Gastroesophageal sphincter (tissue), 4 donors: ENCODE data around the gene PHEX. TPM values are rescaled to one million over a fixed set of nuclear protein-coding genes. Genes with fewer than 3 reads are reported as not detected.

ENCODE experiments used
- ATAC-seq: fragments of 150-250 bp; one replicate; pipeline ENCODE4 v1.9.1; 2016; ENCODE audit warnings: mild to moderate bottlenecking, moderate library complexity
- H3K27ac ChIP-seq, 4 donors: fragments of 200-600 bp; sonication (generic) in 3 of 4; 1 replicate in 3 of 4; 2 replicates in 1 of 4; pipeline ENCODE4 v1.5.1; 2016 to 2019
- H3K27me3 ChIP-seq: fragments of 200-600 bp; sonication (generic); one replicate; pipeline ENCODE4 v1.5.1; 2019
- H3K36me3 ChIP-seq, 2 donors: fragments of 200-600 bp; sonication (generic); one replicate each; pipeline ENCODE4 v1.5.1; 2019; ENCODE audit warnings: control low read depth in 1 of 2
- H3K4me1 ChIP-seq, 3 donors: fragments of 200-600 bp; sonication (generic); 1 replicate in 2 of 3; 2 replicates in 1 of 3; pipeline ENCODE4 v1.5.1; 2016 to 2019; ENCODE audit warnings: control low read depth in 2 of 3
- H3K4me3 ChIP-seq, 2 donors: fragments of 200-600 bp; sonication (generic); one replicate each; pipeline ENCODE4 v1.5.1; 2019; ENCODE audit warnings: mild to moderate bottlenecking in 1 of 2, moderate library complexity in 1 of 2
- H3K9me3 ChIP-seq, 3 donors: fragments of 200-600 bp; sonication (generic); one replicate each; pipeline ENCODE4 v1.5.1; 2017 to 2019; ENCODE audit warnings: control low read depth in 2 of 3
- EP300 ChIP-seq: sonication (generic); formaldehyde crosslinking; IDR thresholded peaks from one replicate; pipeline ENCODE4 v1.6.1; 2017; ENCODE audit warnings: antibody characterized with exemption, mild to moderate bottlenecking
- POLR2A ChIP-seq, 2 donors: fragments of 450-650 bp; IDR thresholded peaks; one replicate each; pipeline ENCODE4 v1.6.1; 2017; ENCODE audit warnings: antibody characterized with exemption in 2 of 2, mild to moderate bottlenecking in 2 of 2, moderate library complexity in 1 of 2
- POLR2AphosphoS5 ChIP-seq: sonication (generic); formaldehyde crosslinking; IDR thresholded peaks from one replicate; pipeline ENCODE4 v1.6.1; 2017; ENCODE audit warnings: antibody characterized with exemption
- WGBS, 2 donors: methylation state at CpG; one replicate each; pipeline ENCODE4 v1.1.5; 2018; ENCODE audit warnings: low coverage in 1 of 2; 5-methylcytosine and 5-hydroxymethylcytosine counted together
- total RNA-seq, 4 donors: library from RNA; depleted of rRNA; stranded (reverse); fragments of >200 nt; gene quantifications; one replicate each; pipeline ENCODE4 v1.1.0, GENCODE V29; 2016
- TF ChIP-seq, protein P1 (sequence below), 4 experiments: fragments of 200-600 bp in 2 of 4; fragments of 450-650 bp in 2 of 4; sonication (generic) in 1 of 4; IDR thresholded peaks; one replicate each; pipeline ENCODE4 v1.5.1; 2017 to 2019; ENCODE audit warnings: antibody characterized with exemption in 4 of 4, mild to moderate bottlenecking in 2 of 4, moderate library complexity in 2 of 4

Gene PHEX
- total RNA-seq, 4 donors from 2014 or later: 0.40 to 1.1 (median 0.67) TPM

- Histone ChIP-seq H3K4me3 (no peak overlapping the region), H3K27ac (no peak overlapping the region), H3K36me3 (no peaks in the 10 kb centered on the region), H3K27me3 (no peaks in the 10 kb centered on the region), H3K4me1 (no peaks in the 10 kb centered on the region), H3K9me3 (no peaks in the 10 kb centered on the region)
- WGBS, 2 donors: 73 to 94% methylated on average over 2 of the region's 2 CpGs
- no peak for ATAC-seq
- no peak for TF ChIP-seq EP300
Observed at GRCh38 chrX:22186165-22186564, 154.0 kb downstream of the PHEX start.

GRCh38 chrX:22192419-22193060 is 160.4 kb downstream of the PHEX start:
- Histone ChIP-seq H3K27ac (no peak overlapping the region), H3K4me3 (no peak overlapping the region), H3K27me3 (no peaks in the 10 kb centered on the region), H3K4me1 (no peaks in the 10 kb centered on the region), H3K9me3 (no peaks in the 10 kb centered on the region), H3K36me3 (no peaks in the 10 kb centered on the region)
- WGBS, 2 donors: 23 to 31% methylated on average over 7 of the region's 13 CpGs
- TF ChIP-seq, protein P1, sequence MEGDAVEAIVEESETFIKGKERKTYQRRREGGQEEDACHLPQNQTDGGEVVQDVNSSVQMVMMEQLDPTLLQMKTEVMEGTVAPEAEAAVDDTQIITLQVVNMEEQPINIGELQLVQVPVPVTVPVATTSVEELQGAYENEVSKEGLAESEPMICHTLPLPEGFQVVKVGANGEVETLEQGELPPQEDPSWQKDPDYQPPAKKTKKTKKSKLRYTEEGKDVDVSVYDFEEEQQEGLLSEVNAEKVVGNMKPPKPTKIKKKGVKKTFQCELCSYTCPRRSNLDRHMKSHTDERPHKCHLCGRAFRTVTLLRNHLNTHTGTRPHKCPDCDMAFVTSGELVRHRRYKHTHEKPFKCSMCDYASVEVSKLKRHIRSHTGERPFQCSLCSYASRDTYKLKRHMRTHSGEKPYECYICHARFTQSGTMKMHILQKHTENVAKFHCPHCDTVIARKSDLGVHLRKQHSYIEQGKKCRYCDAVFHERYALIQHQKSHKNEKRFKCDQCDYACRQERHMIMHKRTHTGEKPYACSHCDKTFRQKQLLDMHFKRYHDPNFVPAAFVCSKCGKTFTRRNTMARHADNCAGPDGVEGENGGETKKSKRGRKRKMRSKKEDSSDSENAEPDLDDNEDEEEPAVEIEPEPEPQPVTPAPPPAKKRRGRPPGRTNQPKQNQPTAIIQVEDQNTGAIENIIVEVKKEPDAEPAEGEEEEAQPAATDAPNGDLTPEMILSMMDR (IDR thresholded peaks at IDR 0.05): peak; percentile 31 to 86 (median 62)
- TF ChIP-seq EP300: no peak
- peak; percentile 46 for ATAC-seq

GRCh38 chrX:22193851-22194659 is 161.9 kb downstream of the PHEX start:
- WGBS, 2 donors: 64 to 78% methylated on average over 3 to 8 of the region's 8 CpGs
- H3K4me3 ChIP-seq: no peak overlapping the region
- no peaks in the 10 kb centered on the region for H3K9me3 ChIP-seq
- TF ChIP-seq, protein P1 (IDR thresholded peaks at IDR 0.05): no peak
- no peak for TF ChIP-seq EP300
- no peak overlapping the region for H3K27ac ChIP-seq
- H3K36me3 ChIP-seq: no peaks in the 10 kb centered on the region
- no peaks in the 10 kb centered on the region for H3K4me1 ChIP-seq
- no peak for ATAC-seq
- H3K27me3 ChIP-seq: no peaks in the 10 kb centered on the region

GRCh38 chrX:22194660-22194945 is 162.5 kb downstream of the PHEX start:
- ATAC-seq: no peak
- Histone ChIP-seq H3K4me3 (no peak overlapping the region), H3K27ac (no peak overlapping the region), H3K9me3 (no peaks in the 10 kb centered on the region), H3K36me3 (no peaks in the 10 kb centered on the region), H3K27me3 (no peaks in the 10 kb centered on the region), H3K4me1 (no peaks in the 10 kb centered on the region)
- TF ChIP-seq POLR2AphosphoS5: no peak
- TF ChIP-seq, protein P1 (IDR thresholded peaks at IDR 0.05): no peak
- no peak for TF ChIP-seq POLR2A (IDR thresholded peaks at IDR 0.05)
- no peak for TF ChIP-seq EP300
- WGBS, 2 donors: 78% methylated on average over 1 of the region's 1 CpG; no CpG with 5 or more reads in 1 of the 2 donors

- Histone ChIP-seq H3K4me1 (no peaks in the 10 kb centered on the region), H3K9me3 (no peaks in the 10 kb centered on the region), H3K27ac (no peak overlapping the region), H3K27me3 (no peaks in the 10 kb centered on the region), H3K36me3 (no peaks in the 10 kb centered on the region), H3K4me3 (no peak overlapping the region)
- TF ChIP-seq POLR2AphosphoS5 (no peak), EP300 (no peak), POLR2A (IDR thresholded peaks at IDR 0.05) (no peak)
- WGBS, 2 donors: 100% methylated on average over 1 of the region's 1 CpG; no CpG with 5 or more reads in 1 of the 2 donors
- no peak for ATAC-seq
Observed at GRCh38 chrX:22196149-22196548, 164.0 kb downstream of the PHEX start.

GRCh38 chrX:22202251-22202650 is 170.1 kb downstream of the PHEX start:
- no peak for TF ChIP-seq POLR2A (IDR thresholded peaks at IDR 0.05)
- no peak for TF ChIP-seq POLR2AphosphoS5
- TF ChIP-seq EP300: no peak
- TF ChIP-seq, protein P1 (IDR thresholded peaks at IDR 0.05): no peak
- Histone ChIP-seq H3K27ac (no peak overlapping the region), H3K27me3 (no peaks in the 10 kb centered on the region), H3K36me3 (no peaks in the 10 kb centered on the region), H3K4me1 (no peaks in the 10 kb centered on the region), H3K9me3 (no peaks in the 10 kb centered on the region), H3K4me3 (no peak overlapping the region)
- no peak for ATAC-seq
